ENCODE results near the gene ZNF385D. TPM values are rescaled to one million over a fixed set of nuclear protein-coding genes. Genes with fewer than 3 reads are reported as not detected.

ZNF385D gene
- polyA plus RNA-seq, 3 donors from 2014 or later: 0.42 TPM; not detected in 2

DNA sequence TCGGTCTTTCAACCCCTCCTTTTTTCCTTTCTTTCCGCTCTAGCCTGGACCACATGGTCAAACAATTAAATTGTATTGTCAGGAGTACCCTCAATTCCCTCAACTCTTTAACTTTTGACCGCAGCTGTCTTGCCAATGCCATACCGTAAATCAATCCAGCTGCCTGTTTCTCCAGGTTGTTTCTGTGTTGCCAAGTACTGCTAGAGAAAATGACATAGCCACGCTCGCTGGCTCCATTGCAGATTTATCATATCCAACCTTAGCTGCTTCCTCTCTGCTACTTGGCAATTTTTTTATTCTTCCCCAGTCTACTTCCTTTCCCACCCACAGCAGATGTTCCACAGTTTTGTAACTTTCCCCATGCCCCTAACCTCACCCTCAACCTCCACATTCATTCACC lies 60.0 kb downstream of the ZNF385D start:
- Mint-ChIP-seq H3K4me3 (no peak overlapping the region), H3K4me1 (no peaks in the 10 kb centered on the region), H3K9me3 (peaks cover 6 to 47% (median 17%) of the 10 kb centered on the region in 6 donors), H3K27ac (no peak overlapping the region), H3K36me3 (peaks cover 0 to 8% (median 0%) of the 10 kb centered on the region in 3 donors), H3K27me3 (ENCODE audit: low read depth in 3 of 3) (no peaks in the 10 kb centered on the region)
- DNase-seq: no peak

DNA sequence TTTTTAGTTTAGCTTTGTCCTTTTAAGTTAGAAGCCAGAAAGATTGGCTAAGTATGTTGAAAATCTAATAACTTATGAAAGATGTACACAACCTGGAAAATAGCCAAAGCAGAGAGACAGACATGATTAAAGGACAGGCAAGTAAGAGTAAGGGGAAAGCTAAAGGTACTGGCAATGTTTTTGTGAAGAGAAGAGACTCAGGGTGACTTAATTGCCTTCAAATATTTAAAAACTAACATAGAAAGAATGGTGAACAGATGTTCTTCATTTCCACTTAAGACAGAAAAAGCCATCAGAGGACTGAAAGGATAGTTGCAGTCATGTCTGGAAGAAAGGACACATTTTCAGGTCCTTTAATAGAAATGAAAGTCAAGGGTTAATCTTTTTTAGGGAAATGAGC lies 68.8 kb downstream of the ZNF385D start:
- peaks cover 0 to 2% (median 0%) of the 10 kb centered on the region in 3 donors for H3K27me3 Mint-ChIP-seq (ENCODE audit: low read depth in 3 of 3)
- DNase-seq: no peak
- H3K9me3 Mint-ChIP-seq: peaks cover 6 to 44% (median 26%) of the 10 kb centered on the region in 6 donors
- no peak overlapping the region for H3K4me3 Mint-ChIP-seq
- H3K4me1 Mint-ChIP-seq: no peaks in the 10 kb centered on the region
- no peaks in the 10 kb centered on the region for H3K36me3 Mint-ChIP-seq
- H3K27ac Mint-ChIP-seq: no peak overlapping the region

DNA sequence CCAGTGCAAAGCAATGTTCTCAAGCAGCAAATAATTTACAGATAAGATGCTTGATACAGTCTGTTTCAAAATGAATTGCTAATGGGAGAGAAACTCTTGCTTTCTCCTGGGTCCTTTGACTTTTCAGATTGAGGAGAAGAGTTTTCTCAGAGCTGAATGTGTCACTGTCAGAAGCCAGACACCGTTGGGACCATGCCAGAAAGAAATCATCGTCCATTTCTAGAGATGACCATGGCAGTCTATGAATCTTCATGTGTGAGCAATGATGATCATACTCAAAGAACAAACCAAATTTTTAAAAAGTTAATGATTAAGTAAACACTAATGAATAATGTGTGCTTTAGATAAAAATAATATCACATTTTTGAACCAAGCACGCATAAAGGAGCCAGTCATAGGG lies 77.6 kb downstream of the ZNF385D start:
- H3K9me3 Mint-ChIP-seq: peaks cover 0 to 23% (median 15%) of the 10 kb centered on the region in 6 donors
- H3K4me3 Mint-ChIP-seq: no peak overlapping the region
- no peaks in the 10 kb centered on the region for H3K36me3 Mint-ChIP-seq
- H3K27me3 Mint-ChIP-seq (ENCODE audit: low read depth in 3 of 3): no peaks in the 10 kb centered on the region
- H3K27ac Mint-ChIP-seq: no peak overlapping the region
- H3K4me1 Mint-ChIP-seq: no peaks in the 10 kb centered on the region
- DNase-seq: no peak

DNA sequence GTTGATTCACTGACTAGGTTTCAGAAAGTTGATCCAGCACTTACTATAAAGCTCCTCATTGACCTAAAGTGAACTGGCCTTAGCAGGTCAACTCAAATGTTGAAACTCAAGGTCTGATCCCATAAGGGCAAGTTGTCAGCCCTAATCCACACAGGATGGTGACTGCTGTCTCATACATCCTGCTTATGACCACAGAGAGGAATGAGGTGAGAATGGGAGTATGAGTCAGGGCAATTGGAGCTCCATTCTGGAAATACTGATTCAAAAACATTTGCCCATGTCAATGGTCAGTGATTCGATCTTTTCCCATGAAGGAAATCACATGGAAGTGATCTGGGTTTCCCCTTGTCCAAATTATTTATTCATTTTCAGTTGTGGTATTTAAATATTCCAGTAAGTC lies 78.7 kb downstream of the ZNF385D start:
- H3K4me3 Mint-ChIP-seq: no peak overlapping the region
- peaks cover 0 to 21% (median 9%) of the 10 kb centered on the region in 6 donors for H3K9me3 Mint-ChIP-seq
- no peaks in the 10 kb centered on the region for H3K36me3 Mint-ChIP-seq
- no peaks in the 10 kb centered on the region for H3K4me1 Mint-ChIP-seq
- H3K27ac Mint-ChIP-seq: no peak overlapping the region
- DNase-seq: no peak
- no peaks in the 10 kb centered on the region for H3K27me3 Mint-ChIP-seq (ENCODE audit: low read depth in 3 of 3)

DNA sequence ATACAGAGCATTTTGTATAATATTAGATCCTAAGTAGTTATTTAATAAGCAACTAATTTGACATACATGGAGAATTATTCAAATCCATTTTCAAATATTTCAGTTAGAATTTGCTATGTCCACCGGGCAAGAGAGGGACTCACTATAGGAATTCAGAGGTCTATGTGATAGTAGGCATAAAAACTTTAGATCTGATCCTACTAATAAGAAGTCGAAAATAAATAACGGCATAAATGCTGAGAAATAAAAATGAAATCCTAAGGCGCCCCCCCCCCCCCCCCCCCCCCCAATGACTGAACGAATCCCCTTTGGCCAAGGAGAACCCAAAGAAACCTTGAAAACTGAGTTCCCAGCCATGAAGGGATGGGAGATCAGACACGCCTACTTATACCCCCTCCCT lies 80.6 kb downstream of the ZNF385D start:
- no peak overlapping the region for H3K27ac Mint-ChIP-seq
- H3K9me3 Mint-ChIP-seq: peaks cover 0 to 23% (median 10%) of the 10 kb centered on the region in 6 donors
- H3K4me1 Mint-ChIP-seq: no peaks in the 10 kb centered on the region
- no peak overlapping the region for H3K4me3 Mint-ChIP-seq
- H3K27me3 Mint-ChIP-seq (ENCODE audit: low read depth in 3 of 3): no peaks in the 10 kb centered on the region
- no peaks in the 10 kb centered on the region for H3K36me3 Mint-ChIP-seq
- no peak for DNase-seq

DNA sequence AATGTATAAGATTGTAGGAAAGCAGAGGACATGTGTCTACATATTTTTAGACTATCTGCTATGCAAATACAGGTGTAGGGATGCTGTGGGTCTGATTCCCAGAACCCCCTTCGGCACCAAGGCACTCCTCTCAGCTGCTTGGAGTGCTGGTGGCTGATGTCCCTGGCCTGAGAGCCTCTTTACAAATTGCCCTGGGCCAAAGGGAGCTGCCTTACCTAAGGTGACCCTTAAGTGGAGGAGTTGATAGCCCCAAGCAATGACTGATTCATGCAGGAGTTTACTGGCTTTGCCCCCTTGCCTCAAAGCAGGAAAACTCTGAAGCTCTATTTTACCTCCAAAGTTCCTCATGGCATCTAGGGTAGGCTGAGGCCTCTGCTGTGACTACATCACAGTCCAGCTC lies 83.0 kb downstream of the ZNF385D start:
- H3K4me3 Mint-ChIP-seq: no peak overlapping the region
- H3K9me3 Mint-ChIP-seq: peaks cover 4 to 31% (median 17%) of the 10 kb centered on the region in 6 donors
- no peak overlapping the region for H3K27ac Mint-ChIP-seq
- no peaks in the 10 kb centered on the region for H3K4me1 Mint-ChIP-seq
- DNase-seq: no peak
- no peaks in the 10 kb centered on the region for H3K36me3 Mint-ChIP-seq
- peaks cover 0 to 1% (median 0%) of the 10 kb centered on the region in 3 donors for H3K27me3 Mint-ChIP-seq (ENCODE audit: low read depth in 3 of 3)

DNA sequence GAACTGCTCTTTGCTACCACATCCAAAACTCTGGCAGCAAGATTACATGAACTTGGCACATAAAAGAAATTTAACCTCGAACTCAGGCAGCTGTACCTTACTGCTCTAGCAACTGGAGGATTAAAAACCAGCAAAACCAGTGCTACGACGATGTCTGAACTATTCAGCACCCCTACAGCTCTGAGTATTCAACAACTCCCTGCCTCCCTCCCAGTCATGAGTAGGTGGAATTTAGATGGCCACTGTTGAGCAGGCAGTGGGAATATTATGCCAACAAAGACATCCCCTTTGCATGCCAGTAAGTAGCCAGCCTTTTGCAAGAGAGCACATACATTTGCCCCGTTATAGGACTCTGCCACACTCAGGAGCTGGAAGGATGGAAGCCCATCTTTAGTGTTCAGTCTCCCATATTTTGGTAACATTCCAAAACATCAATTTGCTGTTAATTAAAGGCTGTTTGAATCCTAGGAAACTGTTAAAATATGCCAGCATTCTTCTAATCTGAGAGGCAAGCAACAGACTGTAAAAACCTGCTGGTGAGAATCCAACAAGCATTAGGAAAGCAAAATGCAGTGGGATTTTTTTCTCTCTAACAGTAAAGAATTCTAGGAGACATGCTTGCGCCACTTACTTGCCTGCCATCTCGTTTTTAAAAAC lies 85.4 kb downstream of the ZNF385D start:
- Mint-ChIP-seq H3K9me3 (peaks cover 4 to 34% (median 20%) of the 10 kb centered on the region in 6 donors), H3K4me3 (no peak overlapping the region), H3K27ac (no peak overlapping the region), H3K4me1 (no peaks in the 10 kb centered on the region), H3K36me3 (no peaks in the 10 kb centered on the region), H3K27me3 (ENCODE audit: low read depth in 3 of 3) (peaks cover 0 to 1% (median 0%) of the 10 kb centered on the region in 3 donors)
- DNase-seq: no peak

DNA sequence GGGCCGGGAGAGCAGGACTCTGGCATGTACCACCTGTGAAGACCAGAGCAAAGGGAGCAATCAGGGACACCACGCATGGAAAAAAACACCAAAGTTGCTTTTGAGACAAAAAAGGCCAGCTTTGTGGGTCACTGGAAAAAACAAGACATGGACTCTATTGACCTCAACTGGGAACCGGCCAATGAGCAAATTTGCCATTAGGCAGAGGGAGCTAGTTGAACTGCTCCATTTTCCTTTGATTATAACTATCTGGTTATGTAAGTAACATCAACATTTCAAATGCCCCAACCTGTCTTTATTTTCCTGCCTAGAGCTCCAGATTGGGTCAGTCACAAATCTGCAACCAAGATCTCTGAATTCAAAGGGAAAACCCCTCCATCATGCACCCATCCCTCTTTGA lies 86.0 kb downstream of the ZNF385D start:
- DNase-seq: no peak
- no peak overlapping the region for H3K27ac Mint-ChIP-seq
- H3K4me3 Mint-ChIP-seq: no peak overlapping the region
- H3K4me1 Mint-ChIP-seq: no peaks in the 10 kb centered on the region
- H3K27me3 Mint-ChIP-seq (ENCODE audit: low read depth in 3 of 3): peaks cover 0 to 5% (median 0%) of the 10 kb centered on the region in 3 donors
- peaks cover 4 to 39% (median 22%) of the 10 kb centered on the region in 6 donors for H3K9me3 Mint-ChIP-seq
- H3K36me3 Mint-ChIP-seq: no peaks in the 10 kb centered on the region

DNA sequence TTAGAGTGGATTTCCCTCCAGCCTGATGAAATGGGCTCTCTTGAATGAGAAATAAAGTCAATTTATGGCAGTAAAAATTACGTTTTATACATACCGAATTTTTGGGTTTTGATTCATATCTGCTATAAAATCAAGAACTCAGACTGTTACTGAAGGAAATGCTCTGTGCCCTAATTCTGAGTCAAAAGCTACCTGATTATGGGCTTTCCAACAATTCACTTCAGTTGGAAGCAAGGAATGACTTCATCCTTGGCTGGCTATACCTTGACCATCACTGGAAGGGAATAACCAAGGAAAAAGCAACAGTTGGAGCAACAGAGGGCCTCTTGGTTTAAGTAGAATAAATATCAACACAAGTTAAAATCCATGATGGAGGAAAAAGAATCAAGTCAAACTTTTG lies 88.6 kb downstream of the ZNF385D start:
- no peak overlapping the region for H3K27ac Mint-ChIP-seq
- H3K4me3 Mint-ChIP-seq: no peak overlapping the region
- H3K36me3 Mint-ChIP-seq: no peaks in the 10 kb centered on the region
- no peaks in the 10 kb centered on the region for H3K4me1 Mint-ChIP-seq
- no peak for DNase-seq
- H3K9me3 Mint-ChIP-seq: peaks cover 7 to 50% (median 29%) of the 10 kb centered on the region in 6 donors
- peaks cover 0 to 5% (median 0%) of the 10 kb centered on the region in 3 donors for H3K27me3 Mint-ChIP-seq (ENCODE audit: low read depth in 3 of 3)

DNA sequence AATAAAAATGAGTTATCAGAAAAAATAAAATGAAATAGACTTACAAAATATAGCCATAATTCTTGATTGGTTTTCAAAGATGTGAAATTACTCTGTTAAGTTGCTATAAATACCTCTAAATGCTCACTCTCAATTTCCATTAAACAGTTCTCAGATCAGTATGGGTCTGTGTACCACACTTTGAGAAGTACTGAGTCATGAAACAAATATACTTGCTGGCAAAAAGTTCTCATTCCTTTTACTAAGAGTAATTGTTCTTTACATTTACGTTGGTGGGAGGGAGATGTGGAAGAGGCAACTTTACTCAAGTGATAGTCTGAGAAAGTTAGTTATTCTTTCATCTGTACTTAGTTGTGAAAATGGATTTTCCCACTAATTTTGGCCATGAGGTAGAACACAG lies 96.3 kb downstream of the ZNF385D start:
- H3K9me3 Mint-ChIP-seq: peaks cover 8 to 42% (median 12%) of the 10 kb centered on the region in 6 donors

DNA sequence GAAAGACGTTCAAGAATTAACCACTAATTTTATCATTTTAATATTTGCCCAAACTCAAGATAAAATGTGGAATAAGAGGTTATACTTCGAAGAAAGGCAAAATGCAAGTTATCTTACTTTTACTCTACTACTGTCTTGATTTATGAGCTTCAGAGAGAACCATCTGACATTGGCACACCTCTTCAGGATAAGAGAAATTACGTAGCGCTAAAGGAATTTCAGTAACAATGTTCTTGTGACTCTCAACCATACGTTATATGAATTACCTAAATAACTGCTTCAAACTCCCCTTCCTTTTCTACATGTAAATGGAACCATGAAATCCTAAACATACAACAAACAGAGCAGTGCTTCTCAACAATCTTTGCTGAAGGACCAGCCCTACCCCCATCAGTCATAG lies 96.8 kb downstream of the ZNF385D start:
- Mint-ChIP-seq H3K27me3 (ENCODE audit: low read depth in 3 of 3) (peaks cover 0 to 5% (median 0%) of the 10 kb centered on the region in 3 donors), H3K27ac (no peak overlapping the region), H3K4me3 (no peak overlapping the region), H3K36me3 (no peaks in the 10 kb centered on the region), H3K4me1 (no peaks in the 10 kb centered on the region), H3K9me3 (peaks cover 7 to 39% (median 10%) of the 10 kb centered on the region in 6 donors)
- DNase-seq: no peak

More for the DNA sequence above, 96.3 kb downstream of the ZNF385D start:
- H3K27ac Mint-ChIP-seq: no peak overlapping the region
- H3K36me3 Mint-ChIP-seq: no peaks in the 10 kb centered on the region
- peaks cover 0 to 5% (median 0%) of the 10 kb centered on the region in 3 donors for H3K27me3 Mint-ChIP-seq (ENCODE audit: low read depth in 3 of 3)
- no peak overlapping the region for H3K4me3 Mint-ChIP-seq
- no peaks in the 10 kb centered on the region for H3K4me1 Mint-ChIP-seq
- no peak for DNase-seq

DNA sequence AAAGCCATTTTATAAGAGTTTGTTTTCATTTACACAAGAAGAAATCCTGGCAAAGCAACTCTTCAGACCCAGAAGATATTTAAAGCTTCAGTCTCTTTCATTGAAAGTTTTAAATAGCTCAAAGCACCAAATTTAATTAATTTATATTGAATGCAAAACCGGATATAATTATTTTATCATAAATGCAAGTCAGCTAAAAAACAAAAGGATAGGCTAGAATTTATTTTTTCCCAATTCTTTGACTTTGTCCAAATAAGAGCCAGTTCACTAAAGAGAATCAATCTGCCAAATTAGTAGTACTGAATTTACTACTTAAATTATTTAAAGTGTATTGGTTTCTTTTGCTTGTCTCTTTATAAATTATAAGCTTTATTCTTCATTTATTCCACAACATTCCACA lies 101.5 kb downstream of the ZNF385D start:
- Mint-ChIP-seq H3K36me3 (no peaks in the 10 kb centered on the region), H3K9me3 (peaks cover 2 to 22% (median 12%) of the 10 kb centered on the region in 6 donors)

DNA sequence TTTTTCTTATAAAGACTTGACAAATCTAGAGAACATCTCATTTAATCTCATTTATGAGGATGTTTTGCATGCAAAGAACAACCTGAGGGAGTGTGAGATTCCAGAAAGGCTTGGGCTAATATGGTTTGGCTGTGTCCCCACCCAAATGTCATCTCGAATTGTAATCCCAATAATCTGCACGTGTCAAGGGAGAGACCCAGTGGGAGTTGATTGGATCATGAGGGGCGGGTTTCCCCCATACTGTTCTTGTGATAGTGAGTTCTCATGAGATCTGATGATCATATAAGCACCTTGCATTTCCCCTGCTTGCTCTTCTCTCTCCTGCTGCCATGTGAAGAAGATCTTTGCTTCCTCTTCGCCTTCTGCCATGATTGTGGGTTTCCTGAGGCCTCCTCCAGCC lies 103.0 kb downstream of the ZNF385D start:
- H3K27me3 Mint-ChIP-seq (ENCODE audit: low read depth in 3 of 3): peaks cover 0 to 5% (median 2%) of the 10 kb centered on the region in 3 donors
- no peaks in the 10 kb centered on the region for H3K4me1 Mint-ChIP-seq
- no peak for DNase-seq
- H3K36me3 Mint-ChIP-seq: no peaks in the 10 kb centered on the region
- H3K9me3 Mint-ChIP-seq: peaks cover 4 to 36% (median 17%) of the 10 kb centered on the region in 6 donors
- H3K4me3 Mint-ChIP-seq: no peak overlapping the region
- no peak overlapping the region for H3K27ac Mint-ChIP-seq

More for the DNA sequence above, 101.5 kb downstream of the ZNF385D start:
- no peaks in the 10 kb centered on the region for H3K4me1 Mint-ChIP-seq
- peaks cover 0 to 5% (median 2%) of the 10 kb centered on the region in 3 donors for H3K27me3 Mint-ChIP-seq (ENCODE audit: low read depth in 3 of 3)
- no peak overlapping the region for H3K4me3 Mint-ChIP-seq
- no peak for DNase-seq
- H3K27ac Mint-ChIP-seq: no peak overlapping the region

DNA sequence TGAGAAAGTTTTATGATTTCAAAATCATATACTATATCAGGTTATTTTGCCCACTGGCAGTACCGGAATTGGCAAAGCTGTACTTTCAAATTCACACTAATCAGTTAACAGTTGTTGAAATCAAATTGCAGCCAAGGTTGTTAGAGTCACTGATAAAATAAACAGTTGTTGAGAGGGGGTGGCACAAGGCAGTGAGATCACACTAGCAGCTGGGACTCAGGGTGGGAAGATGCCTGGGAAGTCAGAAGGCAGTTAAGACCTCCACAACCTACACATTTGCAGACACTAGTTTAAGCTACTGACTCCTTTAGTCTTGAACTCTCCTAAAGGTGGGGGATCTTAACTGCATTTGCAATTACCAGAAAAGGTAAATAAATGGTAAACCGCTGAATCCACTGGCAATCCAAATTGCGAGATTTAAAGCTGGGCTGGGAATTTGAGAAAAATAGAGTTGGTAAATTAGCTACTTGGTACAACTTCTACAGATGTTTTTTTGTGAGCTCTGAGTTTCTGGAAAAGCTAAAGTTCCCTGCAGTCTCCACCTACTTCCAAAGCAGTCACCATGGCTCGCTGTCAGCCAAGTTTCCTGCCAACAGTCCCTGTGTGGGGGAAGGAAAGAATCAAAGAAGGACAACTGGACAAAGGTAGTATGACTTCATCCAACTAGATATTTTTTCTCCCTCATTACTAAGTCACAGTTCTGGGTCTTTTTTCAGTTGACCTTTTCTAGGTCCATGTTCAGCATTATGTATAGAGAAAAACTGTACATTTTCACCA lies 105.7 kb downstream of the ZNF385D start:
- Mint-ChIP-seq H3K9me3 (peaks cover 2 to 52% (median 31%) of the 10 kb centered on the region in 6 donors), H3K27me3 (ENCODE audit: low read depth in 3 of 3) (peaks cover 0 to 2% (median 0%) of the 10 kb centered on the region in 3 donors), H3K4me3 (no peak overlapping the region), H3K36me3 (peaks cover 0 to 4% (median 0%) of the 10 kb centered on the region in 3 donors), H3K4me1 (no peaks in the 10 kb centered on the region), H3K27ac (no peak overlapping the region)
- no peak for DNase-seq
